Panc1 (cell line): ENCODE data around the gene IL17REL. TPM values are rescaled to one million over a fixed set of nuclear protein-coding genes. Genes with fewer than 3 reads are reported as not detected.

ENCODE experiments used
- ATAC-seq: fragments of 200-7000 bp; cut with Tn5 transposase; 2 replicates; pipeline ENCODE4 v1.9.1; 2020; ENCODE audit warnings: mild to moderate bottlenecking, moderate library complexity
- BruUV-seq: library from RNA; stranded (reverse); fragments of 400-500 nt; replicated peaks from 2 replicates; lab custom pipeline; 2021; lab: Mats Ljungman, UMichigan
- CTCF ChIA-PET: fragments of 300-600 bp; sonication (Branson Sonifier 250); formaldehyde crosslinking; loops from one replicate; lab custom pipeline; 2022; ENCODE audit warnings: antibody characterized with exemption; lab: Charles Lee
- POLR2A ChIA-PET: fragments of 300-600 bp; sonication (Branson Sonifier 250); formaldehyde crosslinking; loops from one replicate; lab custom pipeline; 2022; ENCODE audit warnings: antibody characterized with exemption; lab: Charles Lee
- DNase-seq: peaks from one replicate; pipeline ENCODE4 v3.0.0-alpha.2; 2010; ENCODE audit warnings: low read depth, low spot score
- H3K27ac ChIP-seq: 2 replicates; pipeline ENCODE4 v1.5.1; 2011; ENCODE audit warnings: mild to moderate bottlenecking, low read length, inconsistent platforms
- H3K27me3 ChIP-seq: fragments of 200-500 bp; sonication (Bioruptor generic); 2 replicates; pipeline ENCODE4 v1.6.0; 2014; ENCODE audit warnings: low read length, inconsistent platforms; ENCODE audit not compliant: control insufficient read depth, insufficient read depth
- H3K36me3 ChIP-seq: fragments of 200-500 bp; sonication (Bioruptor generic); 2 replicates; pipeline ENCODE4 v1.5.1; 2014; ENCODE audit warnings: inconsistent platforms, mild to moderate bottlenecking, low read length, moderate library complexity; ENCODE audit not compliant: control insufficient read depth, insufficient read depth
- H3K4me1 ChIP-seq: 2 replicates; pipeline ENCODE4 v1.5.1; 2011; ENCODE audit warnings: inconsistent platforms, mild to moderate bottlenecking, low read length, moderate library complexity; ENCODE audit not compliant: control insufficient read depth, insufficient read depth
- H3K4me3 ChIP-seq, 2 experiments: 2 replicates each; pipeline ENCODE4 v1.5.1; 2011 to 2012; ENCODE audit warnings: low read depth in 2 of 2, low read length in 2 of 2, mild to moderate bottlenecking in 2 of 2, inconsistent platforms in 1 of 2, moderate library complexity in 1 of 2
- H3K9me3 ChIP-seq: fragments of 200-500 bp; sonication (Bioruptor generic); 2 replicates; pipeline ENCODE4 v1.5.1; 2014; ENCODE audit warnings: low read depth, mild to moderate bottlenecking, inconsistent platforms, low read length, moderate library complexity; ENCODE audit not compliant: control insufficient read depth, insufficient read depth
- CTCF ChIP-seq: fragments of 450-650 bp; IDR thresholded peaks from 2 replicates; pipeline ENCODE4 v1.5.1; 2017; ENCODE audit warnings: mild to moderate bottlenecking
- POLR2AphosphoS5 ChIP-seq: IDR thresholded peaks from 2 replicates; pipeline ENCODE4 v1.6.1; 2012; ENCODE audit warnings: mild to moderate bottlenecking, low read depth, low read length, moderate library complexity
- REST ChIP-seq, 2 experiments: IDR thresholded peaks; 2 replicates each; pipeline ENCODE4 v1.6.1; 2011 to 2012; ENCODE audit warnings: low read depth in 2 of 2, control low read depth in 1 of 2, low read length in 1 of 2, mild to moderate bottlenecking in 1 of 2, moderate library complexity in 1 of 2; ENCODE audit not compliant: insufficient read depth in 1 of 2
- SIN3A ChIP-seq: IDR thresholded peaks from 2 replicates; pipeline ENCODE4 v1.6.1; 2012; ENCODE audit warnings: low read depth, mild to moderate bottlenecking, low read length, moderate library complexity, borderline replicate concordance; ENCODE audit not compliant: insufficient read depth
- TCF7L2 ChIP-seq: IDR thresholded peaks from 2 replicates; pipeline ENCODE4 v1.6.1; 2011; ENCODE audit warnings: mild to moderate bottlenecking, low read depth, low read length, inconsistent platforms
- in situ Hi-C: cut with HindIII; loops from 2 replicates; pipeline ENCODE4 v1.10.0; 2016; ENCODE audit warnings: low sequenced_read_pairs, low pct_unique_long_range_greater_than_20kb
- intact Hi-C: fragments of 100-400 bp; cut with micrococcal nuclease; formaldehyde crosslinking; loops from one replicate; pipeline ENCODE4 v1.10.0; 2022; ENCODE audit not compliant: unreplicated experiment
- total RNA-seq: library from RNA; stranded (reverse); gene quantifications from one replicate; pipeline ENCODE4 v1.2.1, GENCODE V29; 2021; ENCODE audit not compliant: unreplicated experiment

Gene IL17REL
- total RNA-seq, 1 experiment from 2014 or later, result 0.82 TPM

GRCh38 chr22:49966041-49966773 lies 46.4 kb downstream of the IL17REL start:
- CTCF ChIA-PET, result interaction anchor here (1.1 kb wide), 1 partner anchor 64 kb away, joined by 3 read pairs; no protein-coding TSS in a partner anchor
- peak overlapping the region; percentile 46 for H3K27ac ChIP-seq
- POLR2A ChIA-PET, result interaction anchor here (0.6 to 0.9 kb wide), 2 partner anchors 35 to 61 kb away, joined by 3 read pairs; no protein-coding TSS in a partner anchor

More at GRCh38 chr22:49966041-49966773, 46.4 kb downstream of the IL17REL start:
- BruUV-seq, result no TSS peak
- Histone ChIP-seq H3K9me3 (no peaks in the 10 kb centered on the region), H3K4me3 (no peak overlapping the region), H3K4me1 (peaks cover 63% of the 10 kb centered on the region), H3K36me3 (no peaks in the 10 kb centered on the region; the same call in none of the 2 replicates), H3K27me3 (no peaks in the 10 kb centered on the region)
- ATAC-seq (no peak), DNase-seq (no peak)
- intact Hi-C loops, result no loop called here
- in situ Hi-C loops, result no loop called here
- TF ChIP-seq SIN3A (no peak), REST (IDR thresholded peaks at IDR 0.05; ENCODE audit: insufficient read depth in 1 of 2, low read depth in 2 of 2, low read length in 1 of 2) (no peak), CTCF (no peak), TCF7L2 (no peak), POLR2AphosphoS5 (no peak)
